HAP-1 (cell line): ENCODE data around the gene BARX2.
A peak's percentile ranks its signal among the peaks of the same experiment; 100 is the strongest.

Experiments
- DNase-seq, 2 experiments: peaks; one replicate each; pipeline ENCODE4 v3.0.0-alpha.2; 2016 to 2020; ENCODE audit warnings: low spot score in 2 of 2
- H3K27me3 ChIP-seq: fragments of 250-450 bp; sonication (Bioruptor Pico); 2 replicates; pipeline ENCODE4 v1.5.1; 2020; ENCODE audit warnings: low read depth, mild to moderate bottlenecking, moderate library complexity
- H3K36me3 ChIP-seq: fragments of 250-450 bp; sonication (Bioruptor Pico); replicated peaks from 2 replicates; pipeline ENCODE4 v1.5.1; 2020; ENCODE audit warnings: mild to moderate bottlenecking
- H3K4me1 ChIP-seq: fragments of 250-450 bp; sonication (Bioruptor Pico); 2 replicates; pipeline ENCODE4 v1.5.1; 2020; ENCODE audit warnings: mild to moderate bottlenecking
- H3K4me3 ChIP-seq: fragments of 250-450 bp; sonication (Bioruptor Pico); 2 replicates; pipeline ENCODE4 v1.5.1; 2020; ENCODE audit warnings: mild to moderate bottlenecking, moderate library complexity
- H3K9me3 ChIP-seq: fragments of 250-450 bp; sonication (Bioruptor Pico); 2 replicates; pipeline ENCODE4 v1.5.1; 2020; ENCODE audit warnings: mild to moderate bottlenecking, moderate library complexity
- in situ Hi-C: fragments of 300-500 bp; cut with MboI; formaldehyde crosslinking; loops from 3 replicates; pipeline ENCODE4 v1.14.3; 2020; ENCODE audit warnings: low sequenced_read_pairs, inconsistent platforms, mixed read lengths

BARX2 gene

GRCh38 chr11:129364143-129364654, 11.4 kb upstream of the BARX2 start:
- DNase-seq = peak; percentile 84 to 87
- in situ Hi-C loops = loop anchor here (10.0 kb wide), 1 partner anchor 381 kb away; no protein-coding TSS in a partner anchor
- H3K4me3 ChIP-seq = no peak overlapping the region

GRCh38 chr11:129365816-129366215, 9.8 kb upstream of the BARX2 start:
- Histone ChIP-seq H3K9me3 (no peaks in the 10 kb centered on the region), H3K4me1 (no peaks in the 10 kb centered on the region), H3K36me3 (no peaks in the 10 kb centered on the region), H3K27me3 (peaks cover 45% of the 10 kb centered on the region), H3K4me3 (no peak overlapping the region)
- in situ Hi-C loops = loop anchor here (10.0 kb wide), 1 partner anchor 379 kb away; no protein-coding TSS in a partner anchor
- DNase-seq = no peak

More at GRCh38 chr11:129364143-129364654, 11.4 kb upstream of the BARX2 start:
- H3K4me1 ChIP-seq = no peaks in the 10 kb centered on the region
- no peaks in the 10 kb centered on the region for H3K36me3 ChIP-seq
- peaks cover 38% of the 10 kb centered on the region for H3K27me3 ChIP-seq
- H3K9me3 ChIP-seq = no peaks in the 10 kb centered on the region

GRCh38 chr11:129366737-129367597, 8.7 kb upstream of the BARX2 start:
- Histone ChIP-seq H3K4me1 (no peaks in the 10 kb centered on the region), H3K9me3 (no peaks in the 10 kb centered on the region), H3K36me3 (no peaks in the 10 kb centered on the region), H3K4me3 (no peak overlapping the region), H3K27me3 (peaks cover 55% of the 10 kb centered on the region)
- in situ Hi-C loops = loop anchor here (10.0 kb wide), 1 partner anchor 378 kb away; no protein-coding TSS in a partner anchor
- DNase-seq = no peak

- in situ Hi-C loops = loop anchor here (10.0 kb wide), 1 partner anchor 376 kb away; no protein-coding TSS in a partner anchor
- H3K4me1 ChIP-seq = no peaks in the 10 kb centered on the region
These were observed 6.6 kb upstream of the BARX2 start for GRCh38 chr11:129368889-129369672.

GRCh38 chr11:129370715-129371114, 4.9 kb upstream of the BARX2 start:
- in situ Hi-C loops = no loop called here
- H3K36me3 ChIP-seq = no peaks in the 10 kb centered on the region
- H3K9me3 ChIP-seq = no peaks in the 10 kb centered on the region
- peaks cover 88% of the 10 kb centered on the region for H3K27me3 ChIP-seq
- no peaks in the 10 kb centered on the region for H3K4me1 ChIP-seq
- H3K4me3 ChIP-seq = no peak overlapping the region
- DNase-seq = no peak

More at GRCh38 chr11:129368889-129369672, 6.6 kb upstream of the BARX2 start:
- Histone ChIP-seq H3K9me3 (no peaks in the 10 kb centered on the region), H3K4me3 (no peak overlapping the region), H3K36me3 (no peaks in the 10 kb centered on the region), H3K27me3 (peaks cover 74% of the 10 kb centered on the region)
- no peak for DNase-seq

- no peaks in the 10 kb centered on the region for H3K36me3 ChIP-seq
- H3K9me3 ChIP-seq = no peaks in the 10 kb centered on the region; the same call in 1 of the 2 replicates
- no peaks in the 10 kb centered on the region for H3K4me1 ChIP-seq
- H3K27me3 ChIP-seq = peaks cover 85% of the 10 kb centered on the region
- DNase-seq = no peak
- no peak overlapping the region for H3K4me3 ChIP-seq
- in situ Hi-C loops = no loop called here
These were observed 2.8 kb upstream of the BARX2 start for GRCh38 chr11:129372609-129373488.

GRCh38 chr11:129373489-129373953, 2.1 kb upstream of the BARX2 start:
- H3K9me3 ChIP-seq = no peaks in the 10 kb centered on the region; the same call in 1 of the 2 replicates
- H3K4me1 ChIP-seq = no peaks in the 10 kb centered on the region
- no peak for DNase-seq
- H3K27me3 ChIP-seq = peaks cover 85% of the 10 kb centered on the region
- no peaks in the 10 kb centered on the region for H3K36me3 ChIP-seq
- no peak overlapping the region for H3K4me3 ChIP-seq
- in situ Hi-C loops = no loop called here

GRCh38 chr11:129374081-129374992, 1.3 kb upstream of the BARX2 start:
- Histone ChIP-seq H3K4me3 (no peak overlapping the region), H3K9me3 (no peaks in the 10 kb centered on the region; the same call in 1 of the 2 replicates), H3K27me3 (peaks cover 84% of the 10 kb centered on the region), H3K36me3 (no peaks in the 10 kb centered on the region), H3K4me1 (no peaks in the 10 kb centered on the region)
- in situ Hi-C loops = no loop called here
- DNase-seq = no peak

- in situ Hi-C loops = no loop called here
- H3K4me3 ChIP-seq = no peak overlapping the region
These were observed 476 bp upstream of the BARX2 start for GRCh38 chr11:129374993-129375750.

GRCh38 chr11:129376658-129377341, 1.2 kb downstream of the BARX2 start:
- DNase-seq = no peak
- Histone ChIP-seq H3K4me1 (no peaks in the 10 kb centered on the region), H3K4me3 (no peak overlapping the region), H3K36me3 (no peaks in the 10 kb centered on the region), H3K9me3 (no peaks in the 10 kb centered on the region; the same call in 1 of the 2 replicates), H3K27me3 (peaks cover 67% of the 10 kb centered on the region)
- in situ Hi-C loops = no loop called here

More at GRCh38 chr11:129374993-129375750, 476 bp upstream of the BARX2 start:
- H3K4me1 ChIP-seq = no peaks in the 10 kb centered on the region
- H3K27me3 ChIP-seq = peaks cover 80% of the 10 kb centered on the region
- peak in 1 of 2 experiments; percentile 12 for DNase-seq
- H3K9me3 ChIP-seq = no peaks in the 10 kb centered on the region; the same call in 1 of the 2 replicates
- H3K36me3 ChIP-seq = no peaks in the 10 kb centered on the region

- no peaks in the 10 kb centered on the region; the same call in 1 of the 2 replicates for H3K9me3 ChIP-seq
- H3K36me3 ChIP-seq = no peaks in the 10 kb centered on the region
- in situ Hi-C loops = no loop called here
- DNase-seq = no peak
- H3K4me1 ChIP-seq = no peaks in the 10 kb centered on the region
- peaks cover 57% of the 10 kb centered on the region for H3K27me3 ChIP-seq
- no peak overlapping the region for H3K4me3 ChIP-seq
These were observed 2.1 kb downstream of the BARX2 start for GRCh38 chr11:129377739-129378138.
